Glutamatergic neuron (in vitro differentiated cells): ENCODE data around the gene CLBA1. TPM values are rescaled to one million over a fixed set of nuclear protein-coding genes. Genes with fewer than 3 reads are reported as not detected.
A peak's percentile ranks its signal among the peaks of the same experiment; 100 is the strongest.

ENCODE experiments used
- DNase-seq: peaks from one replicate; pipeline ENCODE4 v3.0.0; 2022
- H3K27ac Mint-ChIP-seq: one replicate; pipeline ENCODE4 v1.8.0; 2020; ENCODE audit warnings: mild to moderate bottlenecking, mixed read lengths, inconsistent platforms; ENCODE audit not compliant: unreplicated experiment
- H3K27me3 Mint-ChIP-seq: one replicate; pipeline ENCODE4 v1.8.0; 2020; ENCODE audit warnings: mild to moderate bottlenecking, moderate library complexity, mixed read lengths, inconsistent platforms; ENCODE audit not compliant: unreplicated experiment
- H3K36me3 Mint-ChIP-seq: one replicate; pipeline ENCODE4 v1.8.0; 2020; ENCODE audit warnings: mild to moderate bottlenecking, mixed read lengths, inconsistent platforms; ENCODE audit not compliant: unreplicated experiment
- H3K4me1 Mint-ChIP-seq: one replicate; pipeline ENCODE4 v1.8.0; 2020; ENCODE audit warnings: mild to moderate bottlenecking, low read depth, mixed read lengths, inconsistent platforms; ENCODE audit not compliant: unreplicated experiment
- H3K4me3 Mint-ChIP-seq: one replicate; pipeline ENCODE4 v1.8.0; 2020; ENCODE audit warnings: mild to moderate bottlenecking, mixed read lengths, inconsistent platforms; ENCODE audit not compliant: unreplicated experiment
- H3K9me3 Mint-ChIP-seq: one replicate; pipeline ENCODE4 v1.8.0; 2020; ENCODE audit warnings: mild to moderate bottlenecking, moderate library complexity, mixed read lengths, inconsistent platforms; ENCODE audit not compliant: unreplicated experiment
- CTCF ChIP-seq: fragments of 200-600 bp; sonication (generic); IDR thresholded peaks from one replicate; pipeline ENCODE4 v1.5.0; 2021; ENCODE audit not compliant: partially characterized antibody, unreplicated experiment
- total RNA-seq: library from RNA; stranded (reverse); fragmentation: NEBNext Ultra II Directional; extraction: Animal tissue kit (Norgen Biotek cat#: 25700); gene quantifications from one replicate; pipeline ENCODE4 v1.2.1, GENCODE V29; 2021; ENCODE audit not compliant: unreplicated experiment

The CLBA1 gene
- total RNA-seq, 1 donor from 2014 or later = 5.9 TPM

GRCh38 chr14:104957146-104958113 lies 28.2 kb upstream of the CLBA1 start:
- Mint-ChIP-seq H3K4me1 (no peaks in the 10 kb centered on the region), H3K36me3 (peaks cover 8% of the 10 kb centered on the region), H3K4me3 (no peak overlapping the region)

GRCh38 chr14:104964546-104964945 lies 21.0 kb upstream of the CLBA1 start:
- Mint-ChIP-seq H3K27me3 (peaks cover 4% of the 10 kb centered on the region), H3K4me3 (no peak overlapping the region)

More at GRCh38 chr14:104957146-104958113, 28.2 kb upstream of the CLBA1 start:
- Mint-ChIP-seq H3K27me3 (peaks cover 10% of the 10 kb centered on the region), H3K9me3 (peaks cover 2% of the 10 kb centered on the region), H3K27ac (no peak overlapping the region)
- DNase-seq = peak; percentile 6
- TF ChIP-seq CTCF = no peak

GRCh38 chr14:104965561-104966231 lies 19.9 kb upstream of the CLBA1 start:
- peaks cover 4% of the 10 kb centered on the region for H3K27me3 Mint-ChIP-seq
- H3K9me3 Mint-ChIP-seq = peaks cover 2% of the 10 kb centered on the region
- H3K36me3 Mint-ChIP-seq = no peaks in the 10 kb centered on the region
- no peak for TF ChIP-seq CTCF
- peaks cover 5% of the 10 kb centered on the region for H3K4me1 Mint-ChIP-seq
- no peak overlapping the region for H3K4me3 Mint-ChIP-seq
- H3K27ac Mint-ChIP-seq = no peak overlapping the region
- peak; percentile 14 for DNase-seq

More at GRCh38 chr14:104964546-104964945, 21.0 kb upstream of the CLBA1 start:
- Mint-ChIP-seq H3K4me1 (peaks cover 5% of the 10 kb centered on the region), H3K36me3 (no peaks in the 10 kb centered on the region), H3K9me3 (peaks cover 2% of the 10 kb centered on the region), H3K27ac (no peak overlapping the region)
- no peak for TF ChIP-seq CTCF
- peak; percentile 1 for DNase-seq

- no peak for TF ChIP-seq CTCF
- DNase-seq = peak; percentile 10
- H3K4me1 Mint-ChIP-seq = peaks cover 5% of the 10 kb centered on the region
- H3K27ac Mint-ChIP-seq = no peak overlapping the region
- H3K36me3 Mint-ChIP-seq = no peaks in the 10 kb centered on the region
- H3K9me3 Mint-ChIP-seq = peaks cover 2% of the 10 kb centered on the region
- peaks cover 4% of the 10 kb centered on the region for H3K27me3 Mint-ChIP-seq
- H3K4me3 Mint-ChIP-seq = no peak overlapping the region
Measured at GRCh38 chr14:104966261-104966865, 19.2 kb upstream of the CLBA1 start.
